Neuronal stem cell (in vitro differentiated cells): ENCODE results near the gene MRPS34.

ENCODE experiments used
- DNase-seq: peaks from one replicate; pipeline ENCODE4 v3.0.0-alpha.2; 2013; ENCODE audit warnings: low spot score
- H2AFZ ChIP-seq: one replicate; pipeline ENCODE4 v1.6.1; 2013; ENCODE audit warnings: mild to moderate bottlenecking, low read length, inconsistent platforms
- H2AK5ac ChIP-seq: 2 replicates; pipeline ENCODE4 v1.6.1; 2013; ENCODE audit warnings: low read depth, mild to moderate bottlenecking, inconsistent platforms, low read length, moderate library complexity, mixed read lengths
- H2BK120ac ChIP-seq: 2 replicates; pipeline ENCODE4 v1.6.1; 2013; ENCODE audit warnings: low read depth, mild to moderate bottlenecking, inconsistent platforms, low read length, moderate library complexity, mixed read lengths
- H2BK12ac ChIP-seq: one replicate; pipeline ENCODE4 v1.6.1; 2013; ENCODE audit warnings: low read length, inconsistent platforms
- H2BK15ac ChIP-seq: 2 replicates; pipeline ENCODE4 v1.6.1; 2013; ENCODE audit warnings: mild to moderate bottlenecking, low read length, inconsistent platforms, mixed read lengths
- H2BK5ac ChIP-seq: one replicate; pipeline ENCODE4 v1.6.1; 2013; ENCODE audit warnings: inconsistent platforms, mild to moderate bottlenecking, low read length, moderate library complexity
- H3K14ac ChIP-seq: one replicate; pipeline ENCODE4 v1.6.1; 2013; ENCODE audit warnings: low read length, inconsistent platforms
- H3K18ac ChIP-seq: 2 replicates; pipeline ENCODE4 v1.6.1; 2013; ENCODE audit warnings: low read length, inconsistent platforms
- H3K23ac ChIP-seq: 2 replicates; pipeline ENCODE4 v1.6.1; 2013; ENCODE audit warnings: low read depth, mild to moderate bottlenecking, mixed read lengths, low read length, inconsistent platforms; ENCODE audit not compliant: poor library complexity
- H3K27ac ChIP-seq: replicated peaks from 3 replicates; pipeline ENCODE4 v1.5.1; 2013; ENCODE audit warnings: low read length, inconsistent platforms
- H3K27me3 ChIP-seq, 3 experiments: 2 replicates each; pipeline ENCODE4 v1.6.1; 2013; ENCODE audit warnings: low read length in 3 of 3, mild to moderate bottlenecking in 2 of 3, inconsistent platforms in 1 of 3, low read depth in 1 of 3, mixed read lengths in 1 of 3, moderate library complexity in 1 of 3; ENCODE audit not compliant: control insufficient read depth in 3 of 3, insufficient read depth in 3 of 3
- H3K36me3 ChIP-seq, 2 donors: replicated peaks in 1 of 2; 2 replicates each; pipeline ENCODE4 v1.6.1; 2013; ENCODE audit warnings: low read length in 2 of 2; ENCODE audit not compliant: control insufficient read depth in 2 of 2, insufficient read depth in 2 of 2
- H3K4ac ChIP-seq: 2 replicates; pipeline ENCODE4 v1.6.1; 2013; ENCODE audit warnings: inconsistent platforms, mild to moderate bottlenecking, low read length, moderate library complexity
- H3K4me1 ChIP-seq, 2 donors: 1 replicate in 1 of 2; 2 replicates in 1 of 2; pipeline ENCODE4 v1.6.1; 2013; ENCODE audit warnings: low read length in 2 of 2, low read depth in 1 of 2; ENCODE audit not compliant: control insufficient read depth in 2 of 2, insufficient read depth in 1 of 2
- H3K4me2 ChIP-seq: one replicate; pipeline ENCODE4 v1.6.1; 2013; ENCODE audit warnings: mild to moderate bottlenecking, low read length, inconsistent platforms; ENCODE audit not compliant: insufficient read depth, poor library complexity, severe bottlenecking
- H3K4me3 ChIP-seq, 2 donors: 2 replicates each; pipeline ENCODE4 v1.5.1; 2013; ENCODE audit warnings: low read length in 2 of 2, mild to moderate bottlenecking in 2 of 2, inconsistent platforms in 1 of 2, moderate library complexity in 1 of 2
- H3K79me1 ChIP-seq: one replicate; pipeline ENCODE4 v1.6.1; 2013; ENCODE audit warnings: low read depth, mild to moderate bottlenecking, inconsistent platforms, low read length, moderate library complexity
- H3K9ac ChIP-seq: one replicate; pipeline ENCODE4 v1.6.1; 2013; ENCODE audit warnings: mild to moderate bottlenecking, low read depth, low read length, inconsistent platforms; ENCODE audit not compliant: poor library complexity
- H3K9me3 ChIP-seq, 2 donors: replicated peaks in 1 of 2; 2 replicates each; pipeline versions ENCODE3 to v1.6.1; 2013; ENCODE audit warnings: low read length in 2 of 2, mild to moderate bottlenecking in 2 of 2, inconsistent platforms in 1 of 2, low read depth in 1 of 2, mixed read lengths in 1 of 2, moderate library complexity in 1 of 2; ENCODE audit not compliant: control insufficient read depth in 2 of 2, insufficient read depth in 1 of 2
- H4K8ac ChIP-seq: one replicate; pipeline ENCODE4 v1.6.1; 2013; ENCODE audit warnings: low read depth, mild to moderate bottlenecking, inconsistent platforms, low read length, moderate library complexity
- H4K91ac ChIP-seq: one replicate; pipeline ENCODE4 v1.6.1; 2013; ENCODE audit warnings: low read length, low read depth, mild to moderate bottlenecking, inconsistent platforms; ENCODE audit not compliant: poor library complexity
- WGBS, 2 donors: extraction: QIAGEN DNeasy Blood & Tissue Kit; methylation state at CpG; one replicate each; pipeline ENCODE4 v1.1.7; 2013; ENCODE audit warnings: missing lambda C conversion rate in 2 of 2, mixed read lengths in 1 of 2; ENCODE audit not compliant: insufficient read length in 2 of 2, insufficient replicate concordance in 1 of 2; ENCODE audit errors: extremely low coverage in 2 of 2; 5-methylcytosine and 5-hydroxymethylcytosine counted together

Gene MRPS34

GRCh38 chr16:1779234-1779701 is 6.3 kb upstream of the MRPS34 start:
- H3K27me3 ChIP-seq, result no peaks in the 10 kb centered on the region
- WGBS, 2 donors, result no CpG with 5 or more reads among the region's 8 CpGs
- H3K4me1 ChIP-seq, result peaks cover 7 to 11% of the 10 kb centered on the region in 2 donors
- H2BK12ac ChIP-seq, result no peak overlapping the region
- no peak overlapping the region for H3K27ac ChIP-seq
- no peaks in the 10 kb centered on the region for H3K9me3 ChIP-seq
- no peak overlapping the region for H3K9ac ChIP-seq
- no peak overlapping the region for H3K18ac ChIP-seq
- H3K79me1 ChIP-seq, result peaks cover 34% of the 10 kb centered on the region
- peak overlapping the region; percentile 65 for H4K8ac ChIP-seq
- no peak overlapping the region for H3K4ac ChIP-seq
- no peak overlapping the region for H2BK120ac ChIP-seq
- no peak for DNase-seq
- no peak overlapping the region for H3K4me3 ChIP-seq
- no peak overlapping the region for H4K91ac ChIP-seq
- H2BK5ac ChIP-seq, result no peak overlapping the region
- H2AK5ac ChIP-seq, result peak overlapping the region; percentile 40
- H2BK15ac ChIP-seq, result no peak overlapping the region
- no peak overlapping the region for H3K4me2 ChIP-seq
- peaks cover 32 to 69% of the 10 kb centered on the region in 2 donors for H3K36me3 ChIP-seq
- no peak overlapping the region for H3K14ac ChIP-seq
- peak overlapping the region; percentile 97 for H3K23ac ChIP-seq
- H2AFZ ChIP-seq, result no peak overlapping the region

DNA sequence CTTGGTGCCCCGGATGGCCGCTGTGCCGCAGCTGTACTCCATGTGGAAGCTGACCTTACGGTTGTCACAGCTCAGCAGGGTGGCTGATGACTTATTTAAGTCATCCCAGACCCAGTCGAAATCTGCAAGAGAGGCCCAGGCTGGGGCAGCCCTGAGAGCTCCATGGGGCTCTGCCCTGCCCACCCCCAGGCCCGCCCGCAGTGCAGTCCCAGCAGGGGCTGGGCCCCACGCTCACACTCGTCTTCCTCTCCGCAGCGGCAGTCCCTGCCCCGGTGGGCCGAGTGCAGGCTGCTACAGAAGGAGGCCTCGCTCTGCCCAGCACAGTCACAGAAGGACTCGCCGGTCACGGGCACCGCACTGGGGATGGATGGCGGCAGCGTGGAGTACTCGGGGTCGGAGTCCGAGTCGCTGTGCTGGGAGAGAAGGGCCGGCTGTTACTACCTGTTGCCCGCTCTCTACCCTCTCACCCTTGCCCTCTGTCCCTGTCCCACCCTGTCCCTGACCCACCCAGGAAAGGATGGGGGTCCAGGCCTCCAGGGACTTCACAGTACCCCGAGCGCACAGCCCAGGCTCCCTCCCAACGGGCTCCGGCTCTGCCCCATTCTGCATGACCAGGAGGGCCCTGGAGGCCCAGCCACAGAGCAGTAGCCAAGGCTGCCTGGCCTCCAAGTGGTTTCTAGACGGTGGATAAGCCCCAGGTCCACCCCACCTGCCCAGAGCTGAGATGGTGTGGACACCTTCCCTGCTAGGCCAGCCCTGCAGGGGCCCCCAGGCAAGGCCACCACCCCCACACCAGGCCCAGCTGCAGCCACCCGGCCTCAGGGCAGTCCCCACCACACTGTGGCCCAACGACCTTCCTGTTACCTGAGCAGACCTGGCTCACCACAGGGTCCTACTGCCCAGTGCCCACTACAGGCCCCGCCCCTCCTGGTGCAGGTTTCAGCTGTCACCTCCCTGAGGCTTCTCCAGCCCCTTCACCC is 5.6 kb upstream of the MRPS34 start:
- WGBS, 2 donors, result no CpG with 5 or more reads among the region's 34 CpGs
- no peak for DNase-seq
- H3K23ac ChIP-seq, result peak overlapping the region; percentile 96

GRCh38 chr16:1777375-1778199 is 4.7 kb upstream of the MRPS34 start:
- peaks cover 32 to 65% of the 10 kb centered on the region in 2 donors for H3K36me3 ChIP-seq
- H2AFZ ChIP-seq, result no peak overlapping the region
- no peak overlapping the region for H3K4me2 ChIP-seq
- no peak overlapping the region for H3K14ac ChIP-seq
- no peak overlapping the region for H2AK5ac ChIP-seq
- H3K79me1 ChIP-seq, result peaks cover 37% of the 10 kb centered on the region
- H4K8ac ChIP-seq, result no peak overlapping the region
- no peak overlapping the region for H3K9ac ChIP-seq
- no CpG with 5 or more reads among the region's 36 CpGs for whole genome bisulfite sequencing, 2 donors
- no peak overlapping the region for H2BK15ac ChIP-seq
- no peak overlapping the region for H2BK12ac ChIP-seq
- no peak overlapping the region for H2BK120ac ChIP-seq
- H3K23ac ChIP-seq, result peak overlapping the region; percentile 85
- H2BK5ac ChIP-seq, result no peak overlapping the region
- no peaks in the 10 kb centered on the region for H3K9me3 ChIP-seq
- H3K4me3 ChIP-seq, result no peak overlapping the region
- H3K4ac ChIP-seq, result no peak overlapping the region
- no peak overlapping the region for H4K91ac ChIP-seq
- DNase-seq, result no peak
- H3K27ac ChIP-seq, result no peak overlapping the region
- no peaks in the 10 kb centered on the region for H3K27me3 ChIP-seq
- peaks cover 7 to 15% of the 10 kb centered on the region in 2 donors for H3K4me1 ChIP-seq
- H3K18ac ChIP-seq, result no peak overlapping the region

More for the DNA sequence above, 5.6 kb upstream of the MRPS34 start:
- Histone ChIP-seq H3K4me2 (no peak overlapping the region), H2BK12ac (peak overlapping the region; percentile 41), H2AK5ac (no peak overlapping the region), H3K4me1 (peaks cover 7 to 15% of the 10 kb centered on the region in 2 donors), H3K36me3 (peaks cover 32 to 65% of the 10 kb centered on the region in 2 donors), H2BK15ac (no peak overlapping the region), H2AFZ (no peak overlapping the region), H2BK5ac (no peak overlapping the region), H3K9ac (peak overlapping the region; percentile 78), H3K14ac (no peak overlapping the region), H3K4me3 (no peak overlapping the region), H3K27ac (no peak overlapping the region), H4K91ac (no peak overlapping the region), H4K8ac (peak overlapping the region; percentile 43), H3K18ac (no peak overlapping the region), H2BK120ac (no peak overlapping the region), H3K27me3 (no peaks in the 10 kb centered on the region), H3K79me1 (peaks cover 38% of the 10 kb centered on the region), H3K9me3 (no peaks in the 10 kb centered on the region), H3K4ac (no peak overlapping the region)
